Fibroblast of lung (primary cell): ENCODE data around the gene MRPL14. TPM values are rescaled to one million over a fixed set of nuclear protein-coding genes. Genes with fewer than 3 reads are reported as not detected.
A peak's percentile ranks its signal among the peaks of the same experiment; 100 is the strongest.

ENCODE experiments used
- DNase-seq, 2 donors: peaks; one replicate each; pipeline versions ENCODE4 v3.0.0 to v3.0.0-alpha.2; 2010; ENCODE audit warnings: low read depth in 2 of 2
- H2AFZ ChIP-seq: 2 replicates; pipeline ENCODE4 v1.5.1; 2012; ENCODE audit warnings: low read length, control low read depth, inconsistent platforms
- H3K27ac ChIP-seq: 2 replicates; pipeline ENCODE4 v1.5.1; 2011; ENCODE audit warnings: low read length, control low read depth; ENCODE audit not compliant: insufficient read depth
- H3K27me3 ChIP-seq: 2 replicates; pipeline ENCODE4 v1.5.1; 2011; ENCODE audit warnings: mild to moderate bottlenecking, low read length; ENCODE audit not compliant: control insufficient read depth, insufficient read depth
- H3K36me3 ChIP-seq: 2 replicates; pipeline ENCODE4 v1.5.1; 2011; ENCODE audit warnings: low read length; ENCODE audit not compliant: control insufficient read depth, insufficient read depth
- H3K4me1 ChIP-seq: 2 replicates; pipeline ENCODE4 v1.5.1; 2011; ENCODE audit warnings: low read length; ENCODE audit not compliant: control insufficient read depth, insufficient read depth; ENCODE audit errors: extremely low read depth
- H3K4me2 ChIP-seq: 2 replicates; pipeline ENCODE4 v1.5.1; 2011; ENCODE audit warnings: low read length, control low read depth; ENCODE audit not compliant: insufficient read depth; ENCODE audit errors: extremely low read depth
- H3K4me3 ChIP-seq, 4 experiments: fragments of 200-600 bp in 1 of 4; sonication (generic) in 1 of 4; replicated peaks in 1 of 4; 2 replicates each; pipeline ENCODE4 v1.5.1; 2011 to 2016; ENCODE audit warnings: low read length in 4 of 4, low read depth in 3 of 4, mild to moderate bottlenecking in 3 of 4, control low read depth in 2 of 4, inconsistent platforms in 1 of 4, mixed read lengths in 1 of 4; ENCODE audit not compliant: insufficient read depth in 1 of 4; ENCODE audit errors: control extremely low read depth in 1 of 4
- H3K79me2 ChIP-seq: 2 replicates; pipeline ENCODE4 v1.5.1; 2012; ENCODE audit warnings: mild to moderate bottlenecking, low read length, inconsistent platforms; ENCODE audit not compliant: control insufficient read depth, insufficient read depth
- H3K9ac ChIP-seq: 2 replicates; pipeline ENCODE4 v1.5.1; 2011; ENCODE audit warnings: mild to moderate bottlenecking, low read length, control low read depth; ENCODE audit not compliant: insufficient read depth
- H3K9me3 ChIP-seq: 2 replicates; pipeline ENCODE4 v1.5.1; 2012; ENCODE audit warnings: low read depth, low read length; ENCODE audit not compliant: control insufficient read depth, insufficient read depth
- H4K20me1 ChIP-seq: 2 replicates; pipeline ENCODE4 v1.5.1; 2011; ENCODE audit warnings: low read length; ENCODE audit not compliant: control insufficient read depth, insufficient read depth; ENCODE audit errors: extremely low read depth
- CTCF ChIP-seq, 2 donors: IDR thresholded peaks in 1 of 2; conservative IDR thresholded peaks in 1 of 2; 1 replicate in 1 of 2; 2 replicates in 1 of 2; pipeline ENCODE4 v1.5.1; 2011 to 2012; ENCODE audit warnings: low read length in 2 of 2, control low read depth in 1 of 2, inconsistent platforms in 1 of 2, low read depth in 1 of 2, mild to moderate bottlenecking in 1 of 2
- EZH2 ChIP-seq: IDR thresholded peaks from 2 replicates; pipeline ENCODE4 v1.5.1; 2012; ENCODE audit warnings: low read length, control low read depth, mild to moderate bottlenecking; ENCODE audit errors: missing control alignments
- polyA plus RNA-seq, 2 donors: library from polyadenylated mRNA; depleted of rRNA in 1 of 2; stranded (reverse) in 1 of 2; unstranded in 1 of 2; fragments of >200 nt; gene quantifications; 2 replicates each; pipeline ENCODE4 v1.2.1, GENCODE V29; 2011 to 2012; ENCODE audit warnings: missing spikeins in 1 of 2
- total RNA-seq: library from RNA; depleted of rRNA; stranded (reverse); fragments of >200 nt; gene quantifications from 2 replicates; pipeline ENCODE4 v1.2.1, GENCODE V29; 2014

Gene MRPL14
- total and polyA plus RNA-seq, 2 donors (not counting 1 experiment from before 2014, with no cell fraction given) = 36.2 to 60.6 TPM

GRCh38 chr6:44120692-44121443 is 6.4 kb downstream of the MRPL14 start:
- peaks cover 21% of the 10 kb centered on the region for H3K4me1 ChIP-seq
- no peak overlapping the region for H3K4me3 ChIP-seq
- DNase-seq = no peak
- peaks cover 1% of the 10 kb centered on the region for H4K20me1 ChIP-seq
- H3K4me2 ChIP-seq = no peak overlapping the region
- no peaks in the 10 kb centered on the region for H3K36me3 ChIP-seq
- H3K27me3 ChIP-seq = no peaks in the 10 kb centered on the region
- H3K9ac ChIP-seq = no peak overlapping the region
- H3K79me2 ChIP-seq = peaks cover 95% of the 10 kb centered on the region
- H2AFZ ChIP-seq = no peak overlapping the region
- no peaks in the 10 kb centered on the region for H3K9me3 ChIP-seq
- TF ChIP-seq CTCF (conservative IDR thresholded peaks at IDR 0.05 in 1 of 2, IDR thresholded peaks at IDR 0.05 in 1 of 2; ENCODE audit: low read depth in 1 of 2, low read length in 2 of 2) (no peak), EZH2 (no peak)
- H3K27ac ChIP-seq = no peak overlapping the region

GRCh38 chr6:44119704-44120262 is 7.5 kb downstream of the MRPL14 start:
- Histone ChIP-seq H3K9ac (no peak overlapping the region), H2AFZ (no peak overlapping the region), H3K4me3 (no peak overlapping the region), H3K27me3 (no peaks in the 10 kb centered on the region), H4K20me1 (no peaks in the 10 kb centered on the region), H3K36me3 (no peaks in the 10 kb centered on the region), H3K4me1 (peaks cover 18% of the 10 kb centered on the region), H3K9me3 (no peaks in the 10 kb centered on the region), H3K27ac (peak overlapping the region; percentile 37), H3K79me2 (peaks cover 92% of the 10 kb centered on the region), H3K4me2 (no peak overlapping the region)
- DNase-seq = peak in 1 of 2 donors; percentile 58
- TF ChIP-seq EZH2 (no peak), CTCF (conservative IDR thresholded peaks at IDR 0.05 in 1 of 2, IDR thresholded peaks at IDR 0.05 in 1 of 2; ENCODE audit: low read depth in 1 of 2, low read length in 2 of 2) (no peak)

GRCh38 chr6:44117397-44118128 is 9.7 kb downstream of the MRPL14 start:
- Histone ChIP-seq H3K27me3 (no peaks in the 10 kb centered on the region), H3K4me1 (peaks cover 18% of the 10 kb centered on the region), H3K4me2 (peak overlapping the region; percentile 80)

More at GRCh38 chr6:44117397-44118128, 9.7 kb downstream of the MRPL14 start:
- no peak overlapping the region for H2AFZ ChIP-seq
- peaks cover 7% of the 10 kb centered on the region for H3K36me3 ChIP-seq
- DNase-seq = peak in 1 of 2 donors; percentile 84
- peak overlapping the region; percentile 72 for H3K27ac ChIP-seq
- no peaks in the 10 kb centered on the region for H4K20me1 ChIP-seq
- H3K79me2 ChIP-seq = peaks cover 70% of the 10 kb centered on the region
- H3K4me3 ChIP-seq = no peak overlapping the region
- H3K9ac ChIP-seq = no peak overlapping the region
- TF ChIP-seq CTCF (conservative IDR thresholded peaks at IDR 0.05 in 1 of 2, IDR thresholded peaks at IDR 0.05 in 1 of 2; ENCODE audit: low read depth in 1 of 2, low read length in 2 of 2) (no peak), EZH2 (no peak)
- no peaks in the 10 kb centered on the region for H3K9me3 ChIP-seq
